Measurements from ENCODE around the gene INPP4B.

- TF ChIP-seq CTCF (IDR thresholded peaks at IDR 0.05) (no peak), EP300 (IDR thresholded peaks at IDR 0.05) (no peak)
Measured at GRCh38 chr4:142826503-142827241, 19.4 kb downstream of the INPP4B start.

Data from ovary (tissue), 3 donors.